Stimulated activated CD4-positive, alpha-beta T cell treated with anti-CD3 and anti-CD28 coated beads, Interleukin-4, amount 100 ng/mL, for 24 hours (primary cell): ENCODE measurements around the gene SAMD14.

ENCODE experiments used
- DNase-seq: peaks from one replicate; pipeline ENCODE4 v3.0.0-alpha.2; 2020

Gene SAMD14

DNA sequence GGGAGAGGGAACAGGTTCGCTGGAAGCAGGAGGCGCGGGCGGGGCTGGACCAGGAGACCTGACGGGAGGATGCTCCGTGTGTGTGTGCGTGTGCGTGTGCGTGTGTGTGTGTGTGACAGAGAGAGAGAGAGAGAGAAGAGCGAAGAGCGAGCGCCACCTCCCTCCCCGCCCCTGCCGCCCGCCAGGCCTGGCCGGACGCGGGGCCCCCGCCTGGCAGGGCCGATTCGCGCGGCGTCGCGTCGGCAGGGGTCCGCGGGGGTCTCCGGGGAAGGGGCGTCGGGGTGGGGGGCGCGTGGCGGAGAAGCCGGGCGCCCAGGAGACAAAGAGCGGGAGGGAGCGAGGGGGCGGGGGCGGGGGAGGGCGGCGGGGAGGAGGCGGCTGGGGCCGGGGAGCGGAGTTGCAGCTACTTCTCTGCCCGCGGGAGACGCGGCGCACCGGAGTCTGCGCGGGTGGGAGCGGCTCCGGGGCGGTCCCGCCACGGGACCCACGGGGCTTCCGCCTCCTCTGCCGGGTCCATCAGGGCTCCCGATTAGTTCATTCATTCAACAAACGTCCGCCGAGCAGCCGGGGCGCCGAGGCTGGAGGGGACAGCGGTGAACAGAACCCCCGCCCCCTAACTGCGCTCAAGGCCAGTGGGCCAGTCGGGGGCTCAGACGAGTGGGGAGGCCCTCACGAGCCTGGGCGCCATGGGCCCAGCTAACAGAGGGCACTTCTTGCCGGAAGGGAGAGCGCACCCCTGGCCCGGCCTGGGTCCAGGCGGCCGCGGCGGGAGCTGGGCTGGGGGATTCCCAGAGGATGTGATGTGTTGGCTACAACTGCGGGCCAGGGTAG is at the start of gene SAMD14:
SAMD14 (minus strand) TSS at position 433 of the 831 bp plus-strand sequence. CDS start 5,201 bp downstream, outside the sequence.
- peak; percentile 33 for DNase-seq

DNA sequence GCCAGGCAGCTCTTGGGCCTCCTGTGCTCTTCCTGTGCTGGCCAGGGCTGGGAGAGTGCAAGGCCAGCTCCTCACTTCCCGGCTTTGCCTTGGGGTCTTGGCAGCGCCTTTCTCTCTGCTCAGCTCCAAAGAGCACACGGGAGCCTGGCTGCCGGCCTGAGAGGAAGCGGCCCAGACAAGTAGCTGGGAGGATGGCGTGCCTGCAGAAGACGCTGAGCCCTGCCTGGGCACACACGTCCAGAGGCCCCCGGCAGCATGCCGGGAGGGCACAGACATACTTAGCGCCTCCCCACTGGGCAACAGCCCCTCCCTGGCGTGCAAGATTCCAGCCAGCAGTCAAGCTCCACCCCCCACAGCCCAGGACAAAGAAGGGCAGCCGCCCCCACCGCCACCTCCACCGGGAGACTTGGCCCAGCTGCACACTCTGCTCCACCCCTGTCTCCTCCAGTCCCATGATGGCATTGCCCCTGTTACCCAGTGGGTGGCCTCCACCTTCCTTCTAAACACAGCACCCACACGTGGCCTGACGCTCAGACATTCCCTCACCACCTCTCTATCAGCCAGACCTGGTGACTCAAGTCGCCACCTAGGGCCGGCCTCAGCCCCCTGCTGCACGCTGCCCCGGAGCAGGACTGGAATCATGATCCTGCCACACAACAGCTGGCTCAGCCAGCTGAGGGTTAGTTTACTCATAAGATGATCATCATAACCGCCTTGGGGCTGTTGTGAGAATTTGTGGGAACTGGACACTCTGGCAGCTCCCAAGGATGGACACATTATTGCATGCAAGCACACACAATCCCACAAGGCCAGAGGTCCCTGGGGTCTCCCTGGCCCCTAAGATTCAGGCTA is 48.2 kb upstream of the SAMD14 start:
- peak; percentile 44 for DNase-seq

DNA sequence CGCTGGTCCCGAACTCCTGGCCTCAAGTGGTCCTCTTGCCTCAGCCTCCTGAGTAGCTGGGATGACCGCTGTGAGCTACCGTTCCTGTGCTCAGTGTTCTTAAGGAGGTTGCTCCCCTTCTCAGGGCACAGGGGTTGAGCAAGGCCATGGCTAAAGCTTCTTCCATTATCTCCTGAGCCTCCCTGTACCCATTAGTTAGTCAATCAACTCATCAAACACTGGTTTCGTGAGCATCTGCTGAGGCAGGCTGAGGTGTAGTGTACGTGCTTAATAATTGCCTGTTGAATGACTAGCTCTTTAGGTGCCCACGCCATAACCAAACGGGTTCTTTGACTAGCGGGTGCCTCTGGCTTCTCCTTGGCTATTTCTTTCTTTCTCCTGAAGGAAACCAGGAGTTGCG is 47.5 kb upstream of the SAMD14 start:
- DNase-seq: no peak

DNA sequence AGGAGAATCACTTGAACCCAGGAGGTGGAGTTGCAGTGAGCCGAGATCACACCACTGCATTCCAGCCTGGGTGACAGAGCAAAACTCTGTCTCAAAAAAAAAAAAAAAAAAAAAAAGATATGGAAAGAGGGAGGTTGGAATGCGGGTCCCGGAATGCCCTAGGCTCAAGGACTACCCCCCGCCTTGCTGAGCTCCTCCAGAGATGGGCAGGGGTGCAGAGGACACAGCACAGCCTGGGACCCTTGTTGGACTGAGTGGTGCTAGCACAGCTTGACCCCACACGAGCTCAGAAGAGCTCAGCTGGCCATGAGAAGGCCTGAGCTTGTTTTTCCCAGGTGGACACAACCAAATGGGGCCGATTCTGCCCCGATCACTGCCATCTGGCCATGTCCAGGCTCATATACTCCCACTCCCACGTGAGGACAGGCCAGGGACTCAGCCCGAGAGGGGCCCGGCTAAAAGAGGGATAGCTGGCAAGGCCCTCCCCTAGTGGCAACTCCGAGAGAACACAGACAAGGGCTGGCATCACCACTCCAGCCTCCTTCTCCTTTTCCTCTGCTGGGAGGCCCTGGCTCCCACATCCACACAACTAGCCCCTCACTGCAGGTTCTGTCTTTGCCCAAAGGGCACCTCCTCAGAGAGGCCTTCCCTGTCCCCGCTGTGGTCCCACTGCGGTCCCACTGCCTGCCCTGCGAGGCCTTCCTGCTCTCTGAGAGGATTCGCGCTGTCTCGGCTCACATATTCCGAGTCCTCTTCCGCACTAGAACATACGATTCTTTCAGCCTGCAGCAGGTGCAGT is 46.8 kb upstream of the SAMD14 start:
- DNase-seq: no peak

DNA sequence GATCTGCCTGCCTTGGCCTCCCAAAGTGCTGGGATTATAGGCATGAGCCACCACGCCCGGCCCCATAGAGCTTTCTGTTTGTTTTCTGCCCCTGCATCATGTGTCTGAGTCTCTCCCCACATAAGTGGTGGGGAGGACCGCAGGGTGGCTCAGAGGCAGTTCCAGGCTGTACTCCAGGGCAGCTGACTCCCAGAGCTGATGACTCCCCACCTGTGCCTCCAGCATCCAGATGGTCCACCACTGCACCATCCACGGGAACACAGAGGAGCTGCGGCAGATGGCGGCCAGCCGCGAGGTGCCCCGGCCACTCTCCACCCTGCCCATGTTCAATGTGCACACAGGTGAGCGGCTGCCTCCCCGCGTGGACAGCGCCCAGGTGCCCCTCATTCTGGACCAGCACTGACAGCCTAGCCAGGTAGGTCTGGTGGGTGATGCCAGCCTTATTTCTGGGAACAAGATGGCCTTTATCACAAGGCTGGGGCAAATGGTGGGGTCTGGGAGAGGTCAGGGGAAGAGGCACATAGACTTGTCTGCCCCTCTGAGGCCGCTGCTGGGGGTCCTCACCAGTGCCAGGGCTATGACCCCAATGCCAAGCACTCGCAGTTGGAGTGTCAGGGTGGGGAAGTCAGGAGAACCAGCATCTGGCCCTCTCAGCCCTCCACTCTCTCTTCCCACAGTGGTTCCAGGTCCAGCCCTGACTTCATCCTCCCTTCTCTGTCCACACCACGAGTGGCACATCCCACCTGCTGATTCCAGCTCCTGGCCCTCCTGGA is 45.3 kb upstream of the SAMD14 start:
- DNase-seq: no peak

DNA sequence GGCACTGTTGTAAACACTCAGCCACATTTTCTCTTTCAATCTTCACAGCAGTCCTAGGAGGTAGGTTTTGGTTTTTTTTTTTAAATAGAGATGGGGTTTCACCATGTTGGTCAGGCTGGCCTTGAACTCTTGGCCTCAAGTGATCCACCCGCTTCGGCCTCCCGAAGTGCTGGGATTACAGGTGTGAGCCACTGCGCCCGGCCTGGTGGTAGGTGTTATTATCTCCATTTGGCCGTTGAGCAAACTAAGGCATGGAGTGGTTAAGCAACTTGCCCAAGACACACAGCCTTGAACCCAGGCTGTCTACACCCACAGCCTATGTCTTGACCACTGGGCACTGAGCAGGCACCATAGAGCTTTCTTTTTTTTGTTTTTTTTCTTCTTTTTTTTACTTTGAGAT is 44.5 kb upstream of the SAMD14 start:
- DNase-seq: no peak

DNA sequence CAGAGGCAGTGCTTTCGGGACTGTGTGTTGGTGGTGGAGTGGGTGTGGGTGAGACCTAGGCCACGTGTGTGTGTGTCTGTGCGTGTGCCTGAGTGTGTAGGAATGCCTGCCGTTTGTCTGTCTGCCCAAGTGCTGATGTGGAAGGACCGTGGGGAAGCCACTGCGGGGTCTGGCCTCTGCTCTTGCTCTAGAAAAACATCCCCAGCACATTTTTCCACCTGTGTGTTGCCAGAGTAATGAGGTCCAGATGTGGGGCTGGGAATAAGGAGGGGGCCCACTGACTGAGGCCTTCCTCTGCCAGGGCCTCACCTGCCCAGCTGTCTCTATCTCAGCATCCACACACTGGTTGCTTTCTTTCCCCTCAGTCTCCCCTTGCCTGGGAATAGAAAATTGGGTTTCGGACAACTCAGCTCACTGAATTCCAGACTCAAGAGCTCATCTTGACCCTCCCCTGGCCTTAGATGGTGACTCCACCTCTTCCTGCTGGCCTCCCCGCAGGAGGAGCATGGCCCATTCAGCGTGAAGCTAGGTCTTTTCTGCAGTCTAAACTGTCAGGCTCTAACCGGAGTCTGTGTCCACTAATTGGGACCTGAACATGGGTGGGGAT is 43.5 kb upstream of the SAMD14 start:
- no peak for DNase-seq

DNA sequence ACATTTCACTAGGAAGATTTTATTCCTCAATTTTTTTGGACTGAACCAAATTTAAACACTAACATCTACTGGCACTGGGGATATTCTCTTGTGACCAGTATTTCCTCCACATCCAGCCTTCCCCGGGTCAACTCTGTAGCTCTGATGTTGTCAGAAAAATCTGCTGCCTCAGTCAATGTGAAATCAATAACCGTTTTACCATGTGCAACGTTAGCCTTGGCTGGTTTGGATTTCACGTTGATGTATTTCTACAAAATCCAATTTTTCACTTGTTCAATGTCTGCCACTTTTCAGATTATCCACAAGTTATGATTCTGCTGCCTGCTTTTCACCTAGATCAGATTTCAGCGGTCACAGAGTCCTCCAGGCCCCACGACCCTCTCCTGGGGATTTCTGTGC is 43.0 kb upstream of the SAMD14 start:
- DNase-seq: no peak

DNA sequence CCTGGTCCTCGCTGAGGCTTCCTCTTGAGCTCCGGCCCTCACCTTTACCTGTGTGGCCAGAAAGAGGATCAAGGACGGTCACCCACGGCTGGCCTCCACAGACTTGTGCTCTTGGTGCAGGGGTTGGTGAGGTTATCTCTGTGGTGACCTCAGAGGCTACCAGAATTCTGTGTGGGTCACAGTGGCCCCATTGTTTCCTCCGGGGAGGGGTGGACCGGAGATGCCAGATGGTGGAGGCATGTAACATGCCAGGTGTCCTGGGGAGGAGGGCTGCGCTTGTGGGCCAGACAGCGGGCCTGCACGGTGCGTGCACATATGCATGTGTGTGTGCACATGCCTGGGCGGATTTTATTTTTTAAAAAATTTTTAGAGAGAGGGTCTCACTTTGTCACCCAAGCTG is 42.2 kb upstream of the SAMD14 start:
- no peak for DNase-seq

DNA sequence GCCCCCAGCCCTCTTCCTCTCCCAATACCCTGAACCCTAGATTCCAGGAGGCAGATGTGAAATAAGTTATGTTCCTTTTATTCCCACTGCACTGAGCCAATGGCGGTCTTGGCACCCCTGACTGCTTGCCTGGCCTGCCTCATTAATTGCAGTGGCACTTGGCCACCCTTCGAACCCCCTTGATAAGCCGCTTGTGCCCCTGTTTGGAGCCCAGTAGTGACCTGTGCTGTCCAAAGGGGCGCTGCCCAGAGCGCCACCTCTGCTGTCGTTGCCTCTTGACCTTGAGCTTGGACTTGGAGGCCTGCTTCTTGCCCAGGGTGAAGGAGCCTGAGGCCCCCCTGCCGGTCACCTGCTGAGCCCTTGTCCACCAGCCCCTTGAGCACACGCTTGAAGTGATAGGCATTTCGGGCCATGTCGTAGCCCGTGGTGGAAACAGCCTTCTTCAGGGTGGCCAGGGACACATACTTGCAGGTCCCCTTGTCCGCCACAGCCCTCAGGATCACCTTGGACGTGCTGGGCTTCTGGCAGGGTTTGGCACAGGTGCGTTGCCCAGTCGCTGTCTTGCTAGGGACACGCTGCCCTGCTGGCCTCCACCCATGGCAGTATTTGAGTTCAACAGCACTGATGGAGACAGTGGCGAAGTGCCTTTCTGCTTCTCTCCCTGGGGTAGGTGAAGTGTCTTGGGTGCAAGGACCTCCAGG is 41.6 kb upstream of the SAMD14 start:
- DNase-seq: no peak

DNA sequence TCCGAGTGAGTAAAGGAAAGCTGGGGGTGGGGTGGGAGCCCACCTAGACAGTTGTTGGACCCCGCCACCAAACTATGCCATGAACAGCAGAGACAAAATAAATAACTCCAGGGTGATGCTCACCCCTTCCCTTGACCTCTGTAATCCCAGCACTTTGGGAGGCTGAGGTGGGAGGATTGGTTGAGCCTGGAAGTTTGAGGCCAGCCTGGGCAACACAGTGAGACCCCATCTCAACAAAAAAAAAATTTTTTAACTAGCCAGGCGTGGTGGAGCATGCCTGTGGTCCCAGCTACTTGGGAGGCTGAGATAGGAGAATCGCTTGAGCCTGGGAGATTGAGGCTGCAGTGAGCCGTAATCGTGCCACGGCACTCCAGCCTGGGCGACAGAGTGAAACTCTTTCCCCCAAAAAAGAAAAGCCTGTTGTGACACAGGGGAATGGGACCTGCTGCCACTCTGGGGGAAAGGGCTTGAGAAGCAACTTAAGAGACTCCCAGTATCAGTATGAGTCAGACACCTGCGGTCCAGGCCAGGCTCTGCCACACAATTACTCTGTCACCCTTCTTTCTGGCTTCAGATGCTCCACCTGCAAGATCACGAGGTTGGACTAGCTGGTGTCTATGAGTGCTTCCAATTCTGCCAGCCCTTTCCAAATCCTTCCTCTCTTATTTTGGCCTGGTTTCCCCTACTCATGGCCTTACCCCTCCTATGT is 40.9 kb upstream of the SAMD14 start:
- no peak for DNase-seq

DNA sequence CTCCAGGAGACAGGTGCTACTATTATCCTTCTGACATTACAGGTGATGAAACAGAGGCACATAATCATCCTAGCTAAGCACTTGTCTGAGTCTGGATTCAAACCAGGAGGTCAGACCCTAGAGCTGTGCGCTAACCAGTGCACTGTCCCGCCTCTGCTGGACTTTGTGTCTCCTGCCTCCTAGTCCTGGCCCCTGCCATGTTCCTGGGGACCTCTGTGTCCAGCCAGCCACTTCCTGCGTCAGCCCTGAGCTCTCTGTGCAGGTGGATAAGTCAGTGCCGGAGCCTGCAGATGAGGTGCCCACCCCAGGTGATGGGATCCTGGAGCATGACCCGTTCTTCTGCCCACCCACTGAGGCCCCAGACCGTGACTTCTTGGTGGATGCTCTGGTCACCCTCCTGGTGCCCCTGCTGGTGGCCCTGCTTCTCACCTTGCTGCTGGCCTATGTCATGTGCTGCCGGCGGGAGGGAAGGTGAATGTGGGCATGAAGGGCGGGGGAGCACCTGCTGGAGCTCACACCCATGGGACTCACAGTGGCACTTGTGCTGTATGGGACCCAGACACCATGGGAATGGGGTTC is 40.0 kb upstream of the SAMD14 start:
- no peak for DNase-seq

DNA sequence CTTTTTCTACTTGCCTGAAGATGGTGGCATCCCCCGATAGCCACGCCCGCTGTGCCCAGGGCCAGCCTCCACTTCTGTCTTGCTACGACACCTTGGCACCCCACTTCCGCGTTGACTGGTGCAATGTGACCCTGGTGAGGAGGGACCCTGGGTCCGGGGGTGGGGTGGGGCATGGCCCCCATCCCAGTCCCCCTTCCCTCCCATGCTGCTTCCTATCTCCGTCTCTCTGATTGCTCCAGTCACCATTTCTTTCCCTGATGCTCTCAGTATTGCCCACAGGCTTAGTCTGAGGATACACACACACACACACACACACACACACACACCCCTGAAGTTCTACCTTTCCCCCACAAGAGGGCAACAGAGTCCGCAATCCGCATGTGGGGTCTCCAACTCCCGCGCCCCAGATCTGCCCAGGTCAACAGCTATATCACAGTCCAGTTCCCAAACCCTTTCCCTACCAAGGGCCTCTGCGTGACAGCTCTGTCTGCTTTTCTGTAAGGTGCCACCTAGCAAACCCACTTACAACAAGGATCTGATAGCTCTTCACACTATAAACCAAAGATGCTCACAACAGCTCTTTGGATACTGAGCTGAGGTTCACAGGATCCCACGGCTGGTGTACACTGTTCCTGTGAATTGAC is 39.3 kb upstream of the SAMD14 start:
- peak; percentile 60 for DNase-seq

DNA sequence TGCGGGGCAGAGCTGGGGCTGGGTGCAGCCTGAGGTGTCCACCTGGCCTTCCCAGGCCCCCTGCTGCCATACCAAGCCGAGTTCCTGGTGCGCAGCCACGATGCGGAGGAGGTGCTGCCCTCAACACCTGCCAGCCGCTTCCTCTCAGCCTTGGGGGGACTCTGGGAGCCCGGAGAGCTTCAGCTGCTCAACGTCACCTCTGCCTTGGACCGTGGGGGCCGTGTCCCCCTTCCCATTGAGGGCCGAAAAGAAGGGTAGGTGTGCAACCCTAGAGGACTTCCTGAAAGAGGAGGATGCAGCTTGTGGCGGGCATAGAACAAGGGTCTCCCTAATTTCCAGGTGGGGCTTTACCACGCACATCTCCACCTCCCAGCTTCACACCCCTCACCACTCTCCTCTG is 38.4 kb upstream of the SAMD14 start:
- no peak for DNase-seq

DNA sequence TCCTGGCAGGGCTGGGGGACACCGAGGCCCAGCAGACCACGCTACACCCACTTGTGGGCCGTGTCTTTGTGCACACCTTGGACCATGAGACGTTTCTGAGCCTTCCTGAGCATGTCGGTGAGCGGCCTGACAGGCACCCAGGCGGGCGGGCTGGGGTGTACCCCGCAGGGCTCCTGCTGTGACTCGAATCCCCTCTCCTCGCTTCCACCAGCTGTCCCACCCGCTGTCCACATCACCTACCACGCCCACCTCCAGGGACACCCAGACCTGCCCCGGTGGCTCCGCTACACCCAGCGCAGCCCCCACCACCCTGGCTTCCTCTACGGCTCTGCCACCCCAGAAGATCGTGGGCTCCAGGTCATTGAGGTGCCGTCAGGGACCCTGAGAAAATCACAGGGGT is 37.4 kb upstream of the SAMD14 start:
- no peak for DNase-seq

DNA sequence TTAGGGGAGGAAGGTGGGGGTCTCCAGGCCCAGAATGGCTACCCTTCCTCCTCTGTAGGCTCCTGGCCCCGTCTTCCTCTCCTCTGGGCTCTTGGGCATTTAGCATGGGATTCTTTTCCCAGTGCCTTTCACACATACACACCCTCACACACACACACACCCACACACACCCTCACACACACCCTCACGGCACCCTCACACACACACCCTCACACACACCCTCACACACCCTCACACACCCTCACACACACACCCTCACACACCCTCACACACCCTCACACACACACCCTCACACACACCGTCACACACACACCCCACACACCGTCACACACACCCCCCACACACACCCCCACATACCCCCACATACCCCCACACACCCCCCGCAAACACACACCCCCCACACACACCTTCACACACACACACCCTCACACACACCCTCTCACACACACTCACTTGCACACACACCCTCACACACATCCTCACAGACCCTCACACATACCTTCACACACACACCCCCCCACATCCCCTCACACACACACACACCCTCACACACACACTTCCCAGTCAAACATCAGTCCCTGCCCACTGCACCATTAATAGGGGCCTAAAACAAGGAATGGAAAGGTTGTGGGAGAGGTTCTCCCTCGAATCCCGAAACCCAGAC is 36.7 kb upstream of the SAMD14 start:
- no peak for DNase-seq

DNA sequence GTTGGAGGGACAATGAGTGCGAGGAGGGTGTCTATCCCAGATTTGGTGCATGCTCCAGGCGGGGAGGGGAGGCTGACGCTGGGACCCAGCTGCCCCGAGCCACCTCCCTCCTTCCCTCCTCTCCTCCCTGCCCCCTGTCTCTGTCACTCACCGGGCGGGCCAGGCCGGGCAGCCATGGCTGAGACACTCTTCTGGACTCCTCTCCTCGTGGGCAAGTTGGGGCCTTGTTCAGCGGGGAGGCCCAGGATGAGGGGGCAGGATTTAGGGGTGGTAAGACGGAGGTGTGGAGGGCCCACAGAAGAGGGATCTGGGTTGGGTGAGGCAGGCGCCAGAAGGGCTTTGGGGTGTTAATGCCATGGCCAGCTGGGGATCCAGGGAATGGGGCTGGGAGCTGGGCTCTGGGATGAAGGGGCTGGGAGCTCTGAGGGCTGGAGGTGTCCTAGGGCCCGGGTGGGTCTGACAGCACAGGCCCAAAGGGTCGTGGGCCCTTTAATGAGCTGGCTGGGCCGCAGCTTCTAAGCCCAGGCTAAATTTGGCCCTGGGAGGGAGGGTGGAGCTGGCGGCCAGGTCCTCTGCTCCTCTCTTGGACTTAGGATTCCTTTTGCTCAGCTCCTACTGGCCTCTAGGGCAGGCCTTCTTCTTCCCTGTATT is 36.0 kb upstream of the SAMD14 start, which contains the start of gene SGCA:
SGCA (plus strand) TSS at position 139 of the 651 bp plus-strand sequence; CDS start at position 175, 36 bp downstream.
- DNase-seq: no peak

DNA sequence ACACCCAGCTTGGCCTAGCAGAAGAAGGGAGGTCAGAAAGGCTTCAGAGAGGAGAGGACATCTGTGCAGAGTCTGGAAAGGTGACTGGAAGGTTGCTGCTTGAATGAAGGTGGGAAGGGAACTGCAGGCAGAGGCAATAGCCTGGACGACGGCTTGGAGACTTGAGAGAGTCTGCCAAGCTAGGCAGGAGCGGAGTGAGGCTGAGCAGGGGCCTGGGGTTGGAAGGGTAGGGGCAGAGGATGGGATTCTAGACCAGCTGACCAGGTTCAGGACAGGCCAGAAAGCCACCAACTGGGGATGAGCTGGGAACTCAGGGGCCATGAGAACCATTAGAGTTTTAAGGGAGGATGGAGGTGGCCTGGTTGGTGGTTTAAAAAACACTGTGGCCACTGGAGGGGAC is 35.5 kb upstream of the SAMD14 start:
- no peak for DNase-seq

DNA sequence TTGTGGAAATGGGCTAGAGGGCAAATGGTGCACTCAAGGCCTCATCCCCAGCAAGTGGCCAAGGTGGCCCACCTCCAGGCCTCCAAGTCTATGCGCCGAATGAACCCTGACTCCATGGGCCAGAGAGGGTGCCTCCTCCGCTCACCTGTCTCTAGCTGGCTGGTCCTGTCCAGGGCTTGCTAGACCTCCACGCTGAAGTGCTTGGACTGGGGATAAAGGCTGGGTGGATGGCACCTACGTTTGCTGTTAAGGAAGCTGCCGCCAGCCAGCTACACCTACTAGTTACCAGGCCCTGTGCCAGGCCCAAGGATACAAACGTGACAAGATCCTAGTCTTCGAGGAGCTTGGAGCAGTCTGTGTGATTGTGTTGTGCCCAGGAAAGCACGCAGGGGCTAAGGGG is 35.1 kb upstream of the SAMD14 start:
- no peak for DNase-seq
